Retinal pigment epithelial cell (primary cell): Measurements from ENCODE around the gene ZBTB16.

Experiments used
- DNase-seq: peaks from one replicate; pipeline ENCODE4 v3.0.0-alpha.2; 2010; ENCODE audit warnings: low read depth
- H3K4me3 ChIP-seq: 2 replicates; pipeline ENCODE4 v1.5.1; 2011; ENCODE audit warnings: mild to moderate bottlenecking, low read length, control low read depth, moderate library complexity
- TF ChIP-seq, protein P1 (sequence below): conservative IDR thresholded peaks from 2 replicates; pipeline ENCODE4 v1.5.1; 2011; ENCODE audit warnings: low read depth, low read length, control low read depth, inconsistent platforms

ZBTB16 gene

DNA sequence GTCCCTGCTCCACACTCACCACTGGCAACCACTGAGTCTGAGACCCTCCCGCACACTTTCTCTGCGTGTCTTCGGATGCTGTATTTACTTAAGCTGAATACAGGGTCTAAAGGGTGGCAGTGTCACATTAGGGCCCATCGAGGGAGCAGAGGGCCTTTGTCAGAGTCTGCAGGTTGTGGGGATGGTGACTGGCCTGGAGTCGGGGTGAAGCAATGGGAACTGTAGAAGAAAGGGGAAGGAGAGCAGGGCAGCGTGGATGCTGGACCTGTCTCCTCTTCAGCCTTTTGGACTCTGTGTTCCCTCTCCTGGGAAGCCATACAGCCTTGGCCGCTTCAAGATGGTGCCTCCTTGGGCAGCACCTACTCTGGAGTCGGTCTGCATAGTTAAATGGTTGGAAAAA, 61.1 kb downstream of the ZBTB16 start:
- H3K4me3 ChIP-seq: no peak overlapping the region
- TF ChIP-seq, protein P1, sequence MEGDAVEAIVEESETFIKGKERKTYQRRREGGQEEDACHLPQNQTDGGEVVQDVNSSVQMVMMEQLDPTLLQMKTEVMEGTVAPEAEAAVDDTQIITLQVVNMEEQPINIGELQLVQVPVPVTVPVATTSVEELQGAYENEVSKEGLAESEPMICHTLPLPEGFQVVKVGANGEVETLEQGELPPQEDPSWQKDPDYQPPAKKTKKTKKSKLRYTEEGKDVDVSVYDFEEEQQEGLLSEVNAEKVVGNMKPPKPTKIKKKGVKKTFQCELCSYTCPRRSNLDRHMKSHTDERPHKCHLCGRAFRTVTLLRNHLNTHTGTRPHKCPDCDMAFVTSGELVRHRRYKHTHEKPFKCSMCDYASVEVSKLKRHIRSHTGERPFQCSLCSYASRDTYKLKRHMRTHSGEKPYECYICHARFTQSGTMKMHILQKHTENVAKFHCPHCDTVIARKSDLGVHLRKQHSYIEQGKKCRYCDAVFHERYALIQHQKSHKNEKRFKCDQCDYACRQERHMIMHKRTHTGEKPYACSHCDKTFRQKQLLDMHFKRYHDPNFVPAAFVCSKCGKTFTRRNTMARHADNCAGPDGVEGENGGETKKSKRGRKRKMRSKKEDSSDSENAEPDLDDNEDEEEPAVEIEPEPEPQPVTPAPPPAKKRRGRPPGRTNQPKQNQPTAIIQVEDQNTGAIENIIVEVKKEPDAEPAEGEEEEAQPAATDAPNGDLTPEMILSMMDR: no peak
- no peak for DNase-seq

DNA sequence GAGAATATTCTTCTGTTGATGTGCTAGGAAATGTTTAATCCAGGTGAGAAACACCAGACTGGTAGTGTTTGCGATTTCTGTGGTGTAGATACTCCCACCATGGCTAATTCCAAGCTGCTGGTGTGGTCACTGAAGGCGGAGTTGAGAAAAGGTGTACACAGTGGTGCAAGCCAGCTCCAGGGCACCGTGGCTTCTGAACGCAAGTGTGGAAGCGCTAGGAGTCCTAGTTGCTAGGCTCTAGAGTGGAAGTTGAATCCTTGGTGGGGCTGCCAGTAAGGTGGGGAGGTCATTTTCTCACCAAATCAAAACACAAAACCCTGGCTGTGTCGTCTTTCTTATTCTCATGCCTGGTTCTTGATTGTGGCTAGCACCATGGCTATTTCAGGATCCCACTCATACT, 61.6 kb downstream of the ZBTB16 start:
- no peak overlapping the region for H3K4me3 ChIP-seq
- no peak for DNase-seq
- TF ChIP-seq, protein P1: no peak

DNA sequence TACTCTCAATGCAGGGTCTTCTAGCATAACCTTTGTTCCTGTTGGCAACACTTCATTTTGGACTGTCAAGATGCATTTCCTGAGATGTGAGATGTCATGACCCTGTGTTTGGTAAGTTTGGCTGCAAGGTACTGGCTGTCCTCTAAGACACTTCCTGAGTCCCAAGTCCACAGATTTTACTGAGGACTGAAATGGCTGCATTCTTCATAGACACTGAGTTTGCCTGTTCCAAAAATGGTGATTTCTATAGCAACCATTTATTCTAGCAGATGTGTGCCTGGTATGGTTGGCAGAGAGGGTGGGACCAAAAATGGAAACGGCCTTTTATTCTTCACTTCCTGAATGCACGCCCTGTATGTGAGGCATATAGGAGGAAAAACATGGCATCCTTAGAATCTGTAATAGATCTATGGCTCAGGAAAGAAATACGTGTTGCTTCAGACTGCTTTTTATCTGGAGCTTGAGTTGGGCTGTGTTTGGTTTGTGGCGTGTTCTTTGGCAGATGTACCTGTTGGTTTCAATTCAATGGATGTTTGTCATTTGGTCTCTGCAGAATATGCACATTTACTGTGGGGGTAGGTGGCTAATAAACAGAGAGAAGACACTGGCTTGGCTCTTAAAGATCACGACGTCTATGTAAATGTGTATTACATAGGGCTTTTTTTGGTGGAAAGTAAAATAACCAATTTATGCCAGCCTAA, 62.4 kb downstream of the ZBTB16 start:
- H3K4me3 ChIP-seq: no peak overlapping the region

DNA sequence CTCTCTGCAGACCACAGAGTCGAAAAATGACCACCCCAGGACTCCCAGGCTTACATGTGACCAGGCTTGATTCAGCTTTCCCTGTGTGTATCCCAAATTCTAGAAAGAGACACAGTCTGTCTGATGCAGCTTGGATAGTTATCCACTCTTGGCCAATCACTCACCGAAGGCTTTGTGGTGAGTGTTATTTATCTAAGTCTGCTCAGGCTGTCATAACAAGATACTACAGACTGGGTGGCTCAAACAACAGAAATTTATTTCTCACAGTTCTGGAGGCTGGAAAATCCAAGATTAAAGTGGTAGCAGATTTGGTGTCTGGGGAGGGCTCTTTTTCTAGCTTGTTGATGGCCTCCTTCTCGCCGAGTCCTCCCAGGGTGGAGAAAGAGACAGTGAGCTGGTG, 63.2 kb downstream of the ZBTB16 start:
- no peak overlapping the region for H3K4me3 ChIP-seq
- DNase-seq: no peak
- TF ChIP-seq, protein P1: no peak

More for the DNA sequence above, 62.4 kb downstream of the ZBTB16 start:
- TF ChIP-seq, protein P1: no peak
- no peak for DNase-seq

DNA sequence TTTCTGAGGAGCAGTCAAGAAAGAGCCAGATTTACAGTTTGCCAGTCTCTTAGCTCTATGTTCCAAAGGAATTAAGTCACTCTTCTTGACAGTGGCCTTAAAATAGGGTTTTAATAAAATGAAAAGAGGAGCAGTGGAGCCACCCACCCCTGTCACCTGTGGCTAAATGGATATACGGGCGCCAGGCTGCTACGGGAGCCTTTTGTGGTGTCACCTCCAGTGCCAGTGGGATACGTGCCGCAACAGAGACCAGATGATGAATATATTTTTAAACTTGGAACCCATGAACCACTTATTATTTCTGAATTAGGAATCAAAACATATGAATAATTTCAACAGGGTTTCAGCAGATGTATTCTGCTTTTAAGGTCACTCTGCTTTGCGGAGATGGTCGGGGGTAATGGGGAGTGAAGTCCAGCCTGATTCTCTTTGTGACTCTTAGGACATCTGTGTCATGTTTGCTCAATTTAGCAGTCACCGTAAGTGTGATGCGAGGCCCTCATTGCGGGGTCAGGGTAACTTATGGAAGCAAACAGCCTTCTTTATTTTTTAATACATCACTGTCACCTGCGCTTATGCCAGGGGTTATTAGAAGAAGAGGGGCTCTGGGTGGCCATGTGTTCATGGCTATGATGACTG, 64.3 kb downstream of the ZBTB16 start:
- DNase-seq: no peak
- TF ChIP-seq, protein P1: no peak
- H3K4me3 ChIP-seq: no peak overlapping the region

DNA sequence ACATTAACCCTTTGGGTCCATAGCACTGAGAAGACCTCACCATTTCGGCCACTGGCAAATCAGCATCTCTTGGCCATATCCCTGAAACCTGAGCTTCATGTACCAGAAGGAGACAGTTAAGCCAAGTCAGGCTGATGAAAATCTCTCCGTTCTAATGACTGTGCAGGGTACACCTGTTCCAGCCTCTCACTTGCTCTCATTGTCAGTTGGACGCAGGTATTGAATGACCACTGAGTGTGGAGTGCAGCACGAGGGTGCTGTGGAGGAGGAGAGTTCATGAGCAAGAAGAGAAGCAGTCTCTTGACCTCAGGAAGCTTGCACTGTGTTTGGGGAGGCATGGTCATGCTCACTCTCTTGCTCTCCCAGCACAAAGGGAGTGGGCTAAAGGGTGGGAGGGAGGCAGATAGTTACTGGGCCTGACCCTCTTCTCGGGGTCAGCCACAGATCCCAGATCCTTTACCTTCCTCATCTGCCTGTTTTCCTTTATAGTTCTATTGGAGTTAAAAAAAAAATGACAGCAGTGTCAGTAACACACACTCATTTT, 65.2 kb downstream of the ZBTB16 start:
- DNase-seq: no peak
- H3K4me3 ChIP-seq: no peak overlapping the region
- TF ChIP-seq, protein P1: no peak

DNA sequence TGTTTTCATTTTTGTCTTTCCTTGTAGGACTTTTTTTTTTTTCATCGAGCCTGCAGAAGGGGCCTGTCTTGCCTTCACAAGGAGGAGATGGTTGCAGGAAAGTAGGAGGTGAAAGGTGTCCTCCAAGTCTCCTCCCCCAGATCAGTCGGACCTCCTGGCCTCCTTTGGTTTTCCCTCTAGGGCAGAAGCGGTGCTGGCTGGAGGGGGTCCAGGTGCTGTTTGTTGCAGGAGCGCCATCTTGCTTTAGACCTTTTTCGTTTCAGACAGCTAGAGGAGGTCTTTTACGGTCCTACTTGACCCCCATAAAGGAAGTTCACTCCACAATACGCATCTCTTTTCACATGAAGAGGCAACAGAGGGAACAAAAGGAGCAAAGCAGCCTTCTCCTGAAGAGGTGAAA, 66.0 kb downstream of the ZBTB16 start:
- no peak for DNase-seq
- no peak overlapping the region for H3K4me3 ChIP-seq
- TF ChIP-seq, protein P1: no peak
